Neural cell (in vitro differentiated cells): ENCODE results near the gene TXNRD3. TPM values are rescaled to one million over a fixed set of nuclear protein-coding genes. Genes with fewer than 3 reads are reported as not detected.

Experiments used
- H2AFZ ChIP-seq: fragments of 200-600, 300-800 bp; sonication (generic), shearing (Covaris generic); 2 replicates; pipeline ENCODE4 v1.6.0; 2014; ENCODE audit warnings: low read depth, mild to moderate bottlenecking, antibody characterized with exemption, low read length, moderate library complexity
- H3F3A ChIP-seq: fragments of 200-600 bp; shearing (Covaris generic); 2 replicates; pipeline ENCODE4 v1.6.1; 2016; ENCODE audit warnings: mild to moderate bottlenecking, moderate library complexity, mixed read lengths, antibody characterized with exemption, low read length; ENCODE audit not compliant: insufficient read depth, poor library complexity, severe bottlenecking
- H3K27ac ChIP-seq: fragments of 200-600, 300-800 bp; sonication (generic), shearing (Covaris generic); 2 replicates; pipeline ENCODE4 v1.5.1; 2014; ENCODE audit warnings: mild to moderate bottlenecking, low read length, moderate library complexity
- H3K27me3 ChIP-seq: fragments of 300-800, 200-600 bp; sonication (generic), shearing (Covaris generic); 2 replicates; pipeline ENCODE4 v1.6.0; 2014; ENCODE audit warnings: mild to moderate bottlenecking, low read depth, low read length, moderate library complexity; ENCODE audit not compliant: insufficient read depth
- H3K36me3 ChIP-seq: fragments of 300-800, 200-600 bp; sonication (generic), shearing (Covaris generic); 2 replicates; pipeline ENCODE4 v1.5.1; 2014; ENCODE audit warnings: mild to moderate bottlenecking, antibody characterized with exemption, low read length, moderate library complexity; ENCODE audit not compliant: insufficient read depth
- H3K4me2 ChIP-seq: fragments of 300-800, 200-600 bp; sonication (generic), shearing (Covaris generic); 2 replicates; pipeline ENCODE4 v1.6.0; 2014; ENCODE audit warnings: mild to moderate bottlenecking, low read length
- H3K4me3 ChIP-seq: fragments of 300-800, 200-600 bp; sonication (generic), shearing (Covaris generic); 2 replicates; pipeline ENCODE4 v1.5.1; 2014; ENCODE audit warnings: mild to moderate bottlenecking, low read length, moderate library complexity
- H3K79me2 ChIP-seq: fragments of 200-600 bp; shearing (Covaris generic); replicated peaks from 2 replicates; pipeline ENCODE4 v1.6.0; 2014; ENCODE audit warnings: mild to moderate bottlenecking, low read length, moderate library complexity; ENCODE audit not compliant: insufficient read depth
- H3K9ac ChIP-seq: fragments of 300-800, 200-600 bp; sonication (generic), shearing (Covaris generic); 2 replicates; pipeline ENCODE4 v1.6.1; 2016; ENCODE audit warnings: mild to moderate bottlenecking, low read length, mixed read lengths
- H3K9me2 ChIP-seq: fragments of 200-600 bp; shearing (Covaris generic); 2 replicates; pipeline ENCODE4 v1.6.1; 2016; ENCODE audit warnings: mild to moderate bottlenecking, low read length, mixed read lengths; ENCODE audit not compliant: insufficient read depth
- H3K9me3 ChIP-seq: fragments of 200-600, 300-800 bp; sonication (generic), shearing (Covaris generic); 2 replicates; pipeline ENCODE4 v1.6.1; 2016; ENCODE audit warnings: mild to moderate bottlenecking, mixed run types, low read length, moderate library complexity, mixed read lengths
- H4K20me1 ChIP-seq: fragments of 200-600 bp; shearing (Covaris generic); 2 replicates; pipeline ENCODE4 v1.6.1; 2016; ENCODE audit warnings: mild to moderate bottlenecking, mixed run types; ENCODE audit not compliant: insufficient read depth
- EP300 ChIP-seq: fragments of 450-650 bp; conservative IDR thresholded peaks from 2 replicates; pipeline ENCODE4 v1.6.1; 2014; ENCODE audit warnings: antibody characterized with exemption, mild to moderate bottlenecking, moderate library complexity; ENCODE audit not compliant: poor library complexity, severe bottlenecking
- EZH2 ChIP-seq: fragments of 200-600, 300-800 bp; shearing (Covaris generic), sonication (generic); IDR thresholded peaks from 2 replicates; pipeline ENCODE4 v1.6.1; 2014; ENCODE audit warnings: antibody characterized with exemption, low read length, borderline replicate concordance, mild to moderate bottlenecking; ENCODE audit not compliant: insufficient read depth, poor library complexity, severe bottlenecking
- MXI1 ChIP-seq: fragments of 450-650 bp; conservative IDR thresholded peaks from 2 replicates; pipeline ENCODE4 v1.6.1; 2014; ENCODE audit warnings: antibody characterized with exemption, mild to moderate bottlenecking; ENCODE audit not compliant: poor library complexity, severe bottlenecking
- POLR2AphosphoS5 ChIP-seq: IDR thresholded peaks from 2 replicates; pipeline ENCODE4 v1.6.1; 2012
- RAD21 ChIP-seq: fragments of 450-650 bp; conservative IDR thresholded peaks from 2 replicates; pipeline ENCODE4 v1.6.1; 2014; ENCODE audit warnings: antibody characterized with exemption, mild to moderate bottlenecking, moderate library complexity
- SMC3 ChIP-seq: fragments of 450-650 bp; conservative IDR thresholded peaks from 2 replicates; pipeline ENCODE4 v1.6.1; 2014; ENCODE audit warnings: antibody characterized with exemption, mild to moderate bottlenecking, moderate library complexity; ENCODE audit not compliant: poor library complexity
- TAF1 ChIP-seq: IDR thresholded peaks from 2 replicates; pipeline ENCODE4 v1.6.1; 2012; ENCODE audit warnings: low read depth
- polyA plus RNA-seq: library from polyadenylated mRNA; depleted of rRNA; stranded (reverse); fragments of >200 nt; gene quantifications from 2 replicates; pipeline ENCODE4 v1.2.3, GENCODE V29; 2014
- TF ChIP-seq, protein P1 (sequence below): fragments of 450-650 bp; IDR thresholded peaks from 2 replicates; pipeline ENCODE4 v1.5.1; 2014; ENCODE audit warnings: antibody characterized with exemption, mild to moderate bottlenecking, moderate library complexity; ENCODE audit not compliant: poor library complexity, severe bottlenecking
- TF ChIP-seq, protein P2 (sequence below): IDR thresholded peaks from 2 replicates; pipeline ENCODE4 v1.6.1; 2012; ENCODE audit warnings: borderline replicate concordance

The TXNRD3 gene
- polyA plus RNA-seq, 1 donor from 2014 or later = 2.2 TPM

DNA sequence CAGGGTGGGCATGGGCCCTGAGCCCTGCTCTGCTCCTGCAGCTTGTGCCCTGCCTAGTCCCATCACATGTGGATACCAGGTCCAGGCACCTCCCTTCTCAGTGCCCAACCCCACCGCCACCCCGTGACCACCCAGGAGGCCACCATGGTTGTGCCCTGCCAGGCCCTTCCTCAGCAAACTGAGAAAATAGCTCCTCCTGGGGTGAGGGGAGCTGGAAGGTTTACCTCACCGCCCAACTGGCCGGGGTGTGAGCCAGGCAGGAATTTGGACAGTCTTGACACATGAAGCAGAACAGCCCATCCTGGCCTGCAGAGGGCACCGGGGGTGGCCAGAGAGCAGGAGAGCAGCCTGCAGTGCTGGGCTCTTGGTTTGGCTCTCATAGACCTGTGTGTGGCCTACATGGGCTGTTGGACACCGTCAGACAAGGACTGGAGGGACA, 84.8 kb downstream of the TXNRD3 start:
- H3K9me3 ChIP-seq = no peaks in the 10 kb centered on the region

DNA sequence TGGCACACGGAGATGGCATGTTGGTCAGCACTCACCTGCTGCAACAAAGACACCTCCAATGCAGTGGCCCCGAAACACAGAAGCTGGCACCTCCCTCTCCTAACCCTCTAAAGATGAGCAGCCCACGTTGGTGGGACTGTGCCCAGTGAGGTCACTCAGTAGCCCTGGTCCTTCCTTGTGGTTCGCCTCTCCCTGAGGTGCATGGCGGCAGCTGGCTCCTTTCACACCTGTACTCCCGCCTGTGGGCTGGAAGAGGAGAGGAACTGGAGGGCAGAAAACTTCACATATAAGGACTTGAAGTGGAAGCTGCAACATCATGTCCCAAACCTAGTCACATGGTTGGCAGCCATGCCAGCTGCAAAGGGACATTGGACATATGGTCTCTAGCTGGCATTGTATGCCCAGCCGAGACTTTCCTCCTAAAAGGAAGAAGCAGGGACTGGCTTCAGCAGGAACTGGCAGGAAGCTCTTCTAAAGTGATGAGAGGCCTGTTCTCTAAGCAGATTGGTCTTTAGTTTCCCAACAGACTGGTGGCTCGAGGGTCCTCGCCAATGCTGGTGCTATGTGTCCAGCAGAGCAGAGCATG, 85.4 kb downstream of the TXNRD3 start:
- no peaks in the 10 kb centered on the region for H3K27me3 ChIP-seq
- H3K79me2 ChIP-seq = no peaks in the 10 kb centered on the region
- no peak overlapping the region for H3K9ac ChIP-seq
- H3K36me3 ChIP-seq = no peaks in the 10 kb centered on the region
- H2AFZ ChIP-seq = no peak overlapping the region
- H3K9me3 ChIP-seq = no peaks in the 10 kb centered on the region
- no peak overlapping the region for H3K27ac ChIP-seq
- no peaks in the 10 kb centered on the region for H3F3A ChIP-seq
- no peaks in the 10 kb centered on the region for H4K20me1 ChIP-seq
- no peak overlapping the region for H3K4me3 ChIP-seq
- no peak overlapping the region for H3K4me2 ChIP-seq
- TF ChIP-seq EP300 (no peak), RAD21 (no peak), TAF1 (no peak), POLR2AphosphoS5 (no peak), SMC3 (no peak), MXI1 (no peak), EZH2 (no peak)
- TF ChIP-seq, protein P1, sequence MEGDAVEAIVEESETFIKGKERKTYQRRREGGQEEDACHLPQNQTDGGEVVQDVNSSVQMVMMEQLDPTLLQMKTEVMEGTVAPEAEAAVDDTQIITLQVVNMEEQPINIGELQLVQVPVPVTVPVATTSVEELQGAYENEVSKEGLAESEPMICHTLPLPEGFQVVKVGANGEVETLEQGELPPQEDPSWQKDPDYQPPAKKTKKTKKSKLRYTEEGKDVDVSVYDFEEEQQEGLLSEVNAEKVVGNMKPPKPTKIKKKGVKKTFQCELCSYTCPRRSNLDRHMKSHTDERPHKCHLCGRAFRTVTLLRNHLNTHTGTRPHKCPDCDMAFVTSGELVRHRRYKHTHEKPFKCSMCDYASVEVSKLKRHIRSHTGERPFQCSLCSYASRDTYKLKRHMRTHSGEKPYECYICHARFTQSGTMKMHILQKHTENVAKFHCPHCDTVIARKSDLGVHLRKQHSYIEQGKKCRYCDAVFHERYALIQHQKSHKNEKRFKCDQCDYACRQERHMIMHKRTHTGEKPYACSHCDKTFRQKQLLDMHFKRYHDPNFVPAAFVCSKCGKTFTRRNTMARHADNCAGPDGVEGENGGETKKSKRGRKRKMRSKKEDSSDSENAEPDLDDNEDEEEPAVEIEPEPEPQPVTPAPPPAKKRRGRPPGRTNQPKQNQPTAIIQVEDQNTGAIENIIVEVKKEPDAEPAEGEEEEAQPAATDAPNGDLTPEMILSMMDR = no peak
- TF ChIP-seq, protein P2, sequence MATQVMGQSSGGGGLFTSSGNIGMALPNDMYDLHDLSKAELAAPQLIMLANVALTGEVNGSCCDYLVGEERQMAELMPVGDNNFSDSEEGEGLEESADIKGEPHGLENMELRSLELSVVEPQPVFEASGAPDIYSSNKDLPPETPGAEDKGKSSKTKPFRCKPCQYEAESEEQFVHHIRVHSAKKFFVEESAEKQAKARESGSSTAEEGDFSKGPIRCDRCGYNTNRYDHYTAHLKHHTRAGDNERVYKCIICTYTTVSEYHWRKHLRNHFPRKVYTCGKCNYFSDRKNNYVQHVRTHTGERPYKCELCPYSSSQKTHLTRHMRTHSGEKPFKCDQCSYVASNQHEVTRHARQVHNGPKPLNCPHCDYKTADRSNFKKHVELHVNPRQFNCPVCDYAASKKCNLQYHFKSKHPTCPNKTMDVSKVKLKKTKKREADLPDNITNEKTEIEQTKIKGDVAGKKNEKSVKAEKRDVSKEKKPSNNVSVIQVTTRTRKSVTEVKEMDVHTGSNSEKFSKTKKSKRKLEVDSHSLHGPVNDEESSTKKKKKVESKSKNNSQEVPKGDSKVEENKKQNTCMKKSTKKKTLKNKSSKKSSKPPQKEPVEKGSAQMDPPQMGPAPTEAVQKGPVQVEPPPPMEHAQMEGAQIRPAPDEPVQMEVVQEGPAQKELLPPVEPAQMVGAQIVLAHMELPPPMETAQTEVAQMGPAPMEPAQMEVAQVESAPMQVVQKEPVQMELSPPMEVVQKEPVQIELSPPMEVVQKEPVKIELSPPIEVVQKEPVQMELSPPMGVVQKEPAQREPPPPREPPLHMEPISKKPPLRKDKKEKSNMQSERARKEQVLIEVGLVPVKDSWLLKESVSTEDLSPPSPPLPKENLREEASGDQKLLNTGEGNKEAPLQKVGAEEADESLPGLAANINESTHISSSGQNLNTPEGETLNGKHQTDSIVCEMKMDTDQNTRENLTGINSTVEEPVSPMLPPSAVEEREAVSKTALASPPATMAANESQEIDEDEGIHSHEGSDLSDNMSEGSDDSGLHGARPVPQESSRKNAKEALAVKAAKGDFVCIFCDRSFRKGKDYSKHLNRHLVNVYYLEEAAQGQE = no peak
- H3K9me2 ChIP-seq = no peaks in the 10 kb centered on the region

More for the DNA sequence above, 84.8 kb downstream of the TXNRD3 start:
- no peaks in the 10 kb centered on the region for H3K27me3 ChIP-seq
- no peaks in the 10 kb centered on the region for H3K36me3 ChIP-seq
- no peak overlapping the region for H2AFZ ChIP-seq
- H3K9me2 ChIP-seq = no peaks in the 10 kb centered on the region
- H3K4me3 ChIP-seq = no peak overlapping the region
- H3K9ac ChIP-seq = no peak overlapping the region
- no peak overlapping the region for H3K27ac ChIP-seq
- no peaks in the 10 kb centered on the region for H3K79me2 ChIP-seq
- TF ChIP-seq MXI1 = no peak
- TF ChIP-seq, protein P2 = no peak
- no peak for TF ChIP-seq RAD21
- no peak for TF ChIP-seq EP300
- TF ChIP-seq, protein P1 = no peak
- H3F3A ChIP-seq = no peaks in the 10 kb centered on the region
- H4K20me1 ChIP-seq = no peaks in the 10 kb centered on the region
- H3K4me2 ChIP-seq = no peak overlapping the region
